CD4-positive, alpha-beta T cell treated with Interleukin-15 for 4 hours (primary cell): ENCODE results near the gene CKAP5.

ENCODE experiments used
- DNase-seq: peaks from one replicate; pipeline ENCODE4 v3.0.0-alpha.2; 2020; ENCODE audit warnings: low spot score

Gene CKAP5

GRCh38 chr11:46766656-46767055 is 79.4 kb downstream of the CKAP5 start:
- DNase-seq, result no peak

- no peak for DNase-seq
Observed at GRCh38 chr11:46762248-46762647, 83.8 kb downstream of the CKAP5 start.

GRCh38 chr11:46761807-46762206 is 84.3 kb downstream of the CKAP5 start:
- no peak for DNase-seq

DNA sequence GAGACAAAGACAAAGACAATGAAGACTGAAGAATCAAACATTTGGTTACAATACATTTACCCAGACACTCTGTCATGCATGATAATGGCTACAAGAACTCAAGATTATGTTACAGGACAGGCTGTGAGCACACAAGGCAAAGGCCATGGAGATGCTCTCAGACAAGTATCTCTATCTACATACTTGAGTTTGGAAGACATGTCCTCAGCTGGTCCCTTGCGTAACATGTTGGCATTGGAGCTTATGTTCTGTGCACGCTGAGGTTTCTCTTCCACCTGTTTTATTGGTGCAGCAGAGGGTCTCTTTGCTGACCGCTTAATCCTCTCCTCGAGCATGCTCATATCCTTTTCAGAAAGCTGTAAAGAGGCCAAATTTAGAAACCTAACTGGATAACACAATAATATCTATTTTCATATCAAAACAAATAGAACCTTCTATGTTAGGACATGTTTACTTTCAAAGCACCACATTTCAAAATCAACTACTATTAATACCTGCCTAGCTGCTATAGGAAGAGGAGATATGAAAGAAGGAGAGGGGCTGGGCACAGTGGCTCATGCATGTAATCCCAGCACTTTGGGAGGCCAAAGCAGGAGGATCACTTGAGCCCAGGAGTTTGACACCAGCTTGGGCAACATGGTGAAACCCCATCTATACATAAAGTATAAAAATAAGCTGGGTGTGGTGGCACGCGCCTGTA is 85.5 kb downstream of the CKAP5 start:
- DNase-seq, result no peak

GRCh38 chr11:46759196-46759595 is 86.9 kb downstream of the CKAP5 start:
- DNase-seq, result no peak

DNA sequence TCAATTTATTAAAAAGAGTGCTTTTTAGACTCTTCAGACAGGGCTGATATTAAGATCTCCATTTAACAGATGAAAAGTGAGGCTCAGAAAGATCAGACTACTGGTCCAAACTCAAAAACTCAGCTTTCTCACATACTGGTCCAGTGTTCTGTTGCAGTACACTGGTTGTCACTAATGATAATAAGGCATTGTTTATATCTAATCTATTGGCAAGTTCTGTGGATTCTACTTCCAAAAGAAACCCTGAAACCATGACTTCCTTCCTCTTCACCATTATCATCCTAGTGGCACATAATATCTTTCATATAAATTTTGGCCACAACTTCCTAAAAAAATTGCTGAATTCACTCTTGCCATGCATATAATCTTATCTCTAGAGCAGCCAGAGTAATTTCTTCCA is 90.1 kb downstream of the CKAP5 start:
- no peak for DNase-seq

DNA sequence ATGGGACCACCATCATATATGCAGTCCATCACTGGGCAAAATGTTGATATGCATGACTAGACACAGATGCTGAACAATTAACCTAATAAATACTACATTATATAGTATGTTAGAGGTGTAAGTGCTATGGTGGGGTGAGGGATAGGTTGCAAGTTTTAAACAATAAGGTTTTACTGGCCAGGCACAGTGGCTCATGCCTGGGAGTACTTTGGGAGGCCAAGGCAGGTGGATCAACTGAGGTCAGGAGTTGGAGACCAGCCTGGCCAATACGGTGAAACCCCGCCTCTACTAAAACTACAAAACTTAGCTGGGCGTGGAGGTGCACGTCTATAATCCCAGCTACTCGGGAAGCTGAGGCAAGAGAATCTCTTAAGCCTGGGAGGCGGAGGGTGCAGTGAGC is 98.9 kb downstream of the CKAP5 start:
- no peak for DNase-seq

DNA sequence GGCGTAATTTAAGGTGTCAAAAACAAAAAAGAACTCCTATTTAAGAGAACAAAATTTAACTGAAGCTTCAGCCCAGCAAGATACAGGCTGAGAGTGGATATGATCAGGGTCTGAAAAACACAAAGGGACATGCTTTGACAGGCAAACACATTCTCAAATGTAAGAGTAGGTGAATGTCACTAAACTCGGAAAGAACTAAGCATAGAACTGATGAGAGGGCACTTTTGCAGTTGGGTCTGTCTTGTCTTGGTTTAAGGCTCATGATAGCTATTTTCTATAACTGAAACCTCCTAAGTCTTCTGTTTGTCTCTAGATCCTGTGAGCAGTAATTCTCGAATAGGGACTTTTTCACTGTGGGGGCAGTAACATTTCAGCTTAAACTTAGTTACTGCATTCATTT is 100.1 kb downstream of the CKAP5 start:
- no peak for DNase-seq

DNA sequence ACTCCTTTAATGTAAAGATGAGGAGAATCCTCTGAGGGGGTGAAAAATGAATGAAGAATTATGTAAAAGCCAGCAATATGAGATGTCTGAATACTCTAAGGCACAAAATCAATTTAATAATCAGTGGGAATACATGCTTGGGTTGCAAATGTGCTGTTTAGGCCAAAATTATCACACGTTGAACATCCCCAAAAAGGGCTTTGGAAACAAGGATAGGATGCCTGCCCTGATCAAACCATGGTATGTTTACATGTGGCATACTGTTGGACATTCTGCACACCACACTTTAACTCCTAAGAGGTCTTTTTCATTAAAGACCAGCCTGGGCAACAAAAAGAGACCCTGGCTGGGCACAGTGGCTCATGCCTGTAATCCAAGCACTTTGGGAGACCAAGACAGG is 100.8 kb downstream of the CKAP5 start:
- DNase-seq, result no peak

DNA sequence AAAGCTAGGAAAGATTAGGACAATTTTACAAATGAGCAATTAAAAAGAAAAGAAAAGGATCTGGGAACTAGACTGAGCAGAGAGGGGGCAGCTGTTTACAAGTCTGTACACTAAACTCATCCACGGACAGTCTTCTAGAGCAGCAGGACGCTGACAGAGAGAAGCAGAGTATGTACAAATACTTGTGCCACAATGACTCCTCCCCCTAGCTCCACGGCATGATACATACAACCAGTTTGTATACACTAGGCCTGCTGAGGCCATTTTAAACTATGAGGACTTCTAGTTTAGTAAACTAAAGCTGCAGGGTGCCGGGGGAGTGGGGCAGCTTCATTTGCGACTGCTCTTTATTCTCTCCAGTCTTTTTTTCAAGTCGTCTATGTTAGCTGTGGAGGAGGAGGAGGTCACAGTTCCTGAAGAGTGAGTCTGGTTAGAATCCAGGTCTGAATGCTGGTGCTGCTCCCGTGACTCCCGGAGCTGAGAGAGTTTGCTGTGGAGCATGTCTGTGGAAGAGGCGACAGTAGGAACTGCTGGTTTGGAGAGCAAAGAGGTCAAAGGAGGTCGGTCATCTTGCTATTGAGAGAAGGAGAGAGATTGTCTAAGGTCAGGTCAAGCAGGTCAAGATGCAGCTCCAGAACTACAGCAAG is 102.3 kb downstream of the CKAP5 start:
- DNase-seq, result no peak

DNA sequence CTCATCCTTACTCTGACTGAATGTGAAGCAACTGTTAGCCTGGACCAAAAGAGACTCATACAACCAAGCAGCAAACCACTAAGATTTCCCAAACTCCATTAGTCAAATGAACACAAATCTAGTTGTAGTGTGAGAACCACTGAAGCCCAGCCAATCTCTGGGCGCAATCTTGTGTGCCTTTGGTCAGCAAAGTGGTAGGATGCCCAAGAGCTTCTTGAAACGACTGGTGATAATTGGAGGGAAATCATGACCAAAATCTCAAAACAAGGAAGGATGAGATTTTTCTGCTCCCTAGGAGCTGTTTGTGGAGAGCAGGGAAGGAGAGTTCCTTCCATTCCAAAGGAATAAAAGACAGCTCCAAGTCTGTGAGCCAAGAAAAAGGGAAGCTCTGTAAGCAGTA is 103.0 kb downstream of the CKAP5 start:
- DNase-seq, result no peak

DNA sequence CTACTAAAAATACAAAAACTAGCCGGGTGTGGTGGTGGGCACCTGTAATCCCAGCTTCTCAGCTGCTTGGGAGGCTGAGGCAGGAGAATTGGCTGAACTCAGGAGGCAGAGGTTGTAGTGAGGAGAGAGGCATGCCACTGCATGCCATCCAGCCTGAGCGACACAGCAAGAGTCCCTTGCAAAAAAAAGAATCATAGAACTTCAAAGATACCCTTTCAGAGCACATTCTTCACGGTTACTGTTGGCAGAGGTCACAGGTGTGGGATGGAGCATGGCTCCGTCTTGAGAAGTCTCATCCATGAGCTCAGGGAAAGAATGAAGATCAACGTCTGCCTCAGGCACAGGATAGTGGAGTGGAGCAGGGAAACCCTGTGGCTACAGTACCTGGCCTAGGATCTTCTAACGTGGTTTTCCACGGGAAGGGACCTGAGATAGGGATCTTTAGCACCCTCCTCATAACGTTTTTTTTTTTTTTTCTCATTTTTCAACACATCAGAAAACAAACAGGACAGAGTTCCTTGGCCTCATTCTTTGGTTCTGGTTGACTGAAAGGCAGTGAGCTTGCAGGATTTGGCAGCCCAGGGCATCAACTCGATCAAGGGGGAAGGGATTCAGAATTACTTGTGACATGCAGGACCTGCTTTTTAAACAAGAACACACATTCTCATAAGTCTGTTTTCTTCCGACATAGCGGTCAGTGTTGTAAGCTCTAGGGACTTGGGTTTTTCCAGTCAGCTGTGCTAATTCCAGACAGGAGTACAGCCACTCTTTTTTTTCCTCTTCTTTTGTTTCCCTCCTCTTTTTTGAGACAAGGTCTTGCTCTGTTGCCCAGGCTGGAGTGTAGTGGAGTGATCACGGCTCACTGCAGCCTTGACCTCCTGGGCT is 104.2 kb downstream of the CKAP5 start:
- no peak for DNase-seq

DNA sequence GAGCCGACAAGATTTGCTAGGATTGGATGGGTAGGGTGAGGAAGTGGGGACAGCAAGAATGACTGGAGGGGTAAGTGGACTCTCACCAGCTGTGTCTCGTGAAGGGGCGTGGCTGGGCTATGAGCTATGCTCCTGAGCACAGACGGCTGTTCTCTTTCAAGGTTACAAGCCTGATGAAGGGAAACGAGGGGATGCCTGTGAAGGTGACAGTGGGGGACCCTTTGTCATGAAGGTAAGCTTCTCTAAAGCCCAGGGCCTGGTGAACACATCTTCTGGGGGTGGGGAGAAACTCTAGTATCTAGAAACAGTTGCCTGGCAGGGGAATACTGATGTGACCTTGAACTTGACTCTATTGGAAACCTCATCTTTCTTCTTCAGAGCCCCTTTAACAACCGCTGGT is 107.2 kb downstream of the CKAP5 start:
- DNase-seq, result no peak

GRCh38 chr11:46737699-46738098 is 108.4 kb downstream of the CKAP5 start:
- DNase-seq, result no peak

DNA sequence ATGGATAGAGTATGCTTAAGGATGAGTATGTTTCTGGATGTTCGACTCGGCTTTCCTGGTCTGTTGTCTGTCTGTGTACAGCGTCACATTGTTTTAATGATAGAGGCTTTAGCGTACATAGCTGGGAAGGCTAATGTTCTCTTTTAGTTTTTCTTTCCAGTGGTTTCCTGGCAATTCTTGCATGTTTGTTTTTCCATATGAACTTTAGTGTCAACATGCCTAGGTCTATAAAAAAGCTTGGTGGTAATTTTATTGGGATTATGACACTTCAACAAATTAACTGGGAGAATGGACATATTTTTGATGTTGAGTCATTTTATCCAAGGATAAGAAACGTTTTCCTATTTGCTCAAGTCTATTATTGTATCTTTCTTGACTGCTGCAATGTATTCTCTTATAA is 109.5 kb downstream of the CKAP5 start:
- no peak for DNase-seq

- no peak for DNase-seq
Observed at GRCh38 chr11:46736146-46736545, 109.9 kb downstream of the CKAP5 start.

DNA sequence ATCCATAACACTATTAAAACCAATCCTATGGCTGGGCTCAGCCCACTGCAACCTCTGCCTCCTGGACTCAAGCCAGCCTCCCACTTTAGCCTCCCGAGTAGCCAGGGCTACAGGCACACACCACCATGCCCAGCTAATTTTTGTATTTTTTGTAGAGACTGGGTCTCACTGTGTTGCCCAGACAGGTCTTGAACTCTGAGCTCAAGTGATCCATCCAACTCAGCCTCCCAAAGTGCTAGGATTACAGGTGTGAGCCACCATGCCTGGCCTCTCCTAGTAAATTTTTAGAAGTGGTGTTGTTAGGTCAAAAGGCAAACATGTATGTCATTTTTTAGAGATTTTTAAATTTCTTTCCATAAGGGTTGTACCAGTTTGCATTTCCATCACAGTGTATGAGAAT is 112.8 kb downstream of the CKAP5 start:
- no peak for DNase-seq

GRCh38 chr11:46731545-46731944 is 114.5 kb downstream of the CKAP5 start:
- no peak for DNase-seq

DNA sequence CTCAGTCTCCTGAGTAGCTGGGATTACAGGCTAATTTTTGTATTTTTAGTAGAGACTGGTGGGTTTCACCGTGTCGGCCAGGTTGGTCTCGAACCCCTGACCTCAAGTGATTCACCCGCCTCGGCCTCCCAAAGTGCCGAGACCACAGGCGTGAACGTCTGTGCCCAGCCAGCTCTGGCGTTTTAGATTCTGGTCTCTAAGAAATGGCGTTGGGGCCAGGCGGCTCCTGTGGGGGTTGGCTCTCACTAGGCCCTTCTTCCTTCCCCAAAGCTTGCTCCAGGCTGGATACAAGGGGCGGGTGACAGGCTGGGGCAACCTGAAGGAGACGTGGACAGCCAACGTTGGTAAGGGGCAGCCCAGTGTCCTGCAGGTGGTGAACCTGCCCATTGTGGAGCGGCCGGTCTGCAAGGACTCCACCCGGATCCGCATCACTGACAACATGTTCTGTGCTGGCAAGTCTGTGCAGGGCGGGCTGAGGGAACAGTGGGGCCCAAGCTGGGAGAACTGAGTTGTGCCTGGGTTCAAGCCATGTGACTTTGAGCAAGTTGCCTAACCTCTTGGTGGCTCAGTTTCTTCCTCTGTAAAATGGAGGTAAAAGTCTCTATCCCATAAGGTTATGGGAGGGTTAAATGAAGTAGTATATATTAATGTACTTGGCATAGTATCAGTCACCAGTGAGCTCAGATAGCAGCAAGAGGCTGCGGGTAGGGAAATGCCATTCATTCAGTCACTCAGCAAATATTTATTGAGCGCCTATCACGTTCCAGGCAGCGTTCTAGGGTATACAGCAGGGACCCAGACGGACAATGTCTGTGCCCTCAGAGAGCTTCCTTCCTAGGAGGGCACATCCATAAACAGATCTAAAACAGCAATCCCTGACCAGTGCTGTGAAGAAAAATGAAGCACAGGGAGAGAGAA is 116.7 kb downstream of the CKAP5 start:
- no peak for DNase-seq

GRCh38 chr11:46728659-46729040 is 117.4 kb downstream of the CKAP5 start:
- DNase-seq, result no peak

GRCh38 chr11:46727952-46728658 is 118.0 kb downstream of the CKAP5 start:
- DNase-seq, result no peak
